NCI-H2227 (cell line): Measurements from ENCODE around the gene SIPA1.
"Not testable (repeated sequence)": the region's sequence is repeated elsewhere in the genome, so short reads cannot be mapped to it uniquely, and the experiment has no call there.

Experiments used
- DNase-seq: peaks from one replicate; lab custom pipeline; 2025; ENCODE audit not compliant: unreplicated experiment; lab: John Stamatoyannopoulos, UW

SIPA1 gene

DNA sequence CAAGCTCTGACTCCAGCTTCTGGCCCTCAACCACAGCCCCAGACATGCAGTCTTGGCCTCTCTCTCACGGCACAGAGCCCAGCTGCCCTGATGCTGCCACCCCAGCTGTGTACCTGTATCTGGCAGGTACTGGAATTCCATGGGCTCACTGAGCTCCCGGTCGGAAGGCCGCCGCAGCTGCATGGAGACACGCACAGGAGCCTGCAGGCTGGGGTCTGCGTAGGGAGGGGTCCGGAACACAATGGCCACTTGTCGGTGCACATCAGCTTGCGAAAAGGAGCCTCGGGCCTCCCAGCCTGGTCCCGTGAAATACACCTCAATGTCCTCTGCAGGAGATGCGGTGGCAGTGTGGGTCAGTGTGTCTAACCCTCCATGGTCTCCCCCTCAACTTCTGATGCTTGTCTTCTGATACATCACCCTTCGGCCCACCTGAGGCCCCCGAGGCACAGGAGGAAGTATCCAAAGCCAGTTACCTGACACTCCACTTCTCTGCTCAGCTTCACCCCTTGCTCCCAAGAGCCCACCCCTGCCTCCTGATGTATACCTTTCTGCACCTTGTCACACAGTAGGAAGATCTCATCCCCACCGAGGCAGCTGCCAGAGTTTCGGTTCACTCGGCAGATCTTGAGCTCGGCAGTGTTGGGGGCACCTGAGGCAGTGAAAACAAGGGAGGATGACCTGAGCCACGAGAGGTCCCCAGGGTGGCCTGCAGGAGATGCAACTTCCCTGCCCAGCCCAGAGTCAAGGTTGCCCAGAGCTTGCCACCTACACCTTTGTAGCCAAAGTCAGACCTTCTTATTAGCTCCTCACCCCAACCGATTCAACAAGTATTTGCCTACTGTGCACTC, 20.5 kb downstream of the SIPA1 start:
- no peak for DNase-seq

DNA sequence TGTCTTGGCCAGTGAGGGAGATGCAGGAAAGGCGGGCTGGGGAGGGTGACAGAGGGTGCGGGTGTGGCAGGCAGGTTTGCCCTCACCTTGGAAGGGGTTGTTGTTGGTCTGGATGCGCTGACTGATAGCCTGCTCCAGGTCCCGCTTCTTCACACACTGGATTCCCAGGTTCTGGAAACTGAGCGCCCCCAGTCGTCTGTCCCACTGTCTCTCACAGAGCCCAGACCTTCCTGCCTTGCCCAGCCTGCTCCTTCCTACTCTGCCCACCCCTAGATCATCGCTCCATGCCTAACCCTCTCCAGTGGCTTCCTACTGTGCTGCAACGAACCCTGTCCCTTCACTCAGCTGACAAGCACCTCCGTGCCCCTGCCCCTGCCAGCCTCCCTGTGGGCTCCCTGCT, 22.1 kb downstream of the SIPA1 start:
- no peak for DNase-seq

DNA sequence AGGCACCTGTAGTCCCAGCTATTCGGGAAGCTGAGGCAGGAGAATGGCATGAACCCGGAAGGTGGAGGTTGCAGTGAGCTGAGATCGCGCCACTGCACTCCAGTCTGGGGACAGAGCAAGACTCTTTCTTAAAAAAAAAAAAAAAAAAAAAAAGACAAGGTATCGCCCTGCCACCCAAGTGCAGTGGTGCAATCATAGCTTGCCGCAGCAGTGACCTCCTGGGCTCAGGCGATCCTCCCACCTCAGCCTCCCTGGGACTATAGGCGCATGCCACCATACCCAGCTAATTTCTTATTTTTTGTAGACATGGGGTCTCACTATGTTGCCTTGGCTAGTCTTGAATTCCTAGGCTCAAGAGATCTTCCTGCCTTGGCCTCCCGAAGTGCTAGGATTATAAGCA, 23.0 kb downstream of the SIPA1 start:
- DNase-seq = not testable (repeated sequence)

DNA sequence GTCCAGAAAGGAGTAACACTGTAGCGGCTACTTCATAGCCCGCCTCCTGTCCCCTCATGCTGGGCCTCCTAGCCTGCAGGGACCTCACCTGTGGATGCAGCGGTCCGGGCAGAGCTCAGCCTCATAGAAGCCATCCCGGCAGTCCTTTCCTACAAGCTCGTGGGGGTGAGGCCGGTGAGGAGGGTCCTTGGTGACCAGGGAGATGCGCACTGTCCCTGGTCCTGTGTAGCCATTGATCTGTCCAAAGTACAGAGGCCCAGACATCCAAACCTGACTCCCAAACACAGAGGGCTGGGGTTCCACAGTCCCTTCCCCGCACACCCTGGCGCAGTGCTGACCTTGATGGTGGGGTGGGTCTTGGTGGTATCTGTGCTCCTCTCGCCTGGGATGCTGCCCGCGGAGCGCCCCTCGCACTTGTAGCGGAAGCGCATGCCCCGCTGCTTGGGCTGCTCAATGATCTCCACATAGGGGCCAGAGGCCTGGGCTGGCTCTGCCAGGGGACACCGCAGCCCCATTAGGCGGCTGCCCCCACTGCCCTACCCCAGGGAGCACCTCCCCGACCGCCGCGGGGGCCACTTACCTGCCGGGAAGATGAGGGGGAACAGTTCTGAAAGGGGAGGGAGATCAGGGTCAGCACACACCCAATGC, 23.8 kb downstream of the SIPA1 start:
- peak; percentile 33 for DNase-seq

DNA sequence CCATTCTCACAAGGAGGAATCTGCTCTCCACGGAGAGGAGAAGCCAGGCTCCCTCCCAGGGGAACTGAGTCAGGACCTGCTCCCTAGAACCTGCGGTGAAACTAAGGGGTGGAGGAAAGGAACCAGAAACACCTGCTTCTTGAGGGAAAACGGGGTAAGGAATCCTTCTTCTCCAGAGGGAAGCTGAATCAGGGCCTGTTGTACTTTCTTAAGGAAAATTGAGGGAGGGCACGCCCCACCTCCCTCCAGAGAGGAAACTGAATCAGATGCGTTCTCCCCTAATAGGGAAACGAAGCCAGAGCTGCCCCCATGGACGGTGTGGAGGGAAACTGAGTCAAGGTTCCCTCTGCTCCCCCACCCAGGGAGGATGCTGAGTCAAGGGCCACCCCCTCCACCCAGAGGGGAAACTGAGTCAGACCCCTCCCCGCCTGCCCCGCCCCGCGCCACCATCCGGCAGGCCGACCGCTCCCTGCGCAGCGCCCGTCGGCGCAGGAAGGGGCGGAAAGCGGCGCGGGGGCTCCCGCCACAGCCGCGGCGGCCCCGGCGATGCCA, 24.4 kb downstream of the SIPA1 start:
- DNase-seq = no peak

DNA sequence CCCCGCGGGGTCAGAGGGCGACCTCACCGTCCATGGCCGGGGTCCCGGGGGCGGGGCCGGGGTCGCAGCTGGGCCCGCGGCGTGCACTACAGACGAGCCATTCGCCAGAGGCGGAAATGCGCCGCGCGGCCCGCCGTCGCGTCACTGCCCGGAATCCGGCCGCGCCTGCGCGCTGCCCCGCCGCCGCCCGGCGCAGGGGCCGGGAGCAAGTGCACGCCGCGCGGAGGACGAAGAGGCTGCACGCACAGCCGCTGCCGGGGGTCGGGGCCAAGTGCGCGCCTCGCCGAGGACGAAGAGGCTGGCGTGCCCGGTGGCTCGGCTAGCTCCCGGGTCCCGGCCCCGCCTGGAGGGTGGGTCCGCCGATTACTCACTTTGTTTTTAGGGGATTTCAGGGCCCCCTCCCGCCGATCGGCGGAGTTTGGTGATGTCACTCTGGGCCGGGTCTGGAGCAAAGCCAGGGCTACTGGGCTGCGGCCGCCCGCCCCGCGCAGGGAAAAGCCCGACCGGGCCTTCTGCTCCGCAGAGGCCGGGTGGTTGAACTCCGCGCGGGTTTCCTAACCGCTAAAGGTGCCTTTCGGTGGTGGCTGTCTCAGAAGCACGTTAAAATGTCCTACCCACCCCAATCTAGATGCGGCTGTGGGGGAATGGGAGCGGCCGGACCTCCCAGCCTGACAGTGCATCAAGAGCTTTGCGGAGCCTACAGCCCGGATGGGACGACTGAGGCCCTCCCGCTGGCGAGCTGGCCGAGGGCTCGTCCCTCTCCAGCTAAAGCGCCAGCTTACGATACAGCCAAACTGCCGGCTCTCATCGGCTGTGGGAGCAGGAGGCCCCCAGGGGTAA, 25.1 kb downstream of the SIPA1 start, which contains the start of gene RELA:
TSS of gene RELA (minus strand) at position 118 of the 840 bp plus-strand sequence. CDS start at position 34, 84 bp downstream.
- DNase-seq = peak; percentile 94

DNA sequence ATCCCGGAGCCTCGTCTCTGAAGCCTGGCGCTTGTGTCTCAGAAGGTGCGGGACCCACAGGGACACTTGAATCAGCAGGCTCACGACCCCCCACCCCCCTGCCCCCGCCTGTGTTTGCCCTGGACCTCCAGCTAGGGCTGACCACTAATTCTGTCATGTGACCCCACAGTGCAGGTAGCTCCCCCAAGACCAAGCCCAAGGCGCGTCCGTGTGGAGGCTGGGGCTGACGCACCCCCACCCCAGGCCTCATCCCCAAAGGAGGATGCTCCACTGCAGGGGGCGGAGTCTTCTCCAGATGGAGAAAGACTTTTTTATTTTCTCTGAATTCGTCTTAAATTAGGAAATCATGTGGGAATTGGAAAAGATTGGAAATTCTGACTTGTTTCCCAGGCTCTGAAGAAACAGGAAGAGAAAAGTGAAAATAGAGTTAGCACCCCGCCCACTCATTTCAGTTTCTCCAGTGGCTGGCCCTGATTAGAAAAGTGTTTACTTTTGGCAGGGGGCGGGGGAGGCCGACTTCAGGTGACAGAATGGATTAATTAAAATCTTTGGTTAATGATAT, 25.8 kb downstream of the SIPA1 start:
- DNase-seq = peak; percentile 56

DNA sequence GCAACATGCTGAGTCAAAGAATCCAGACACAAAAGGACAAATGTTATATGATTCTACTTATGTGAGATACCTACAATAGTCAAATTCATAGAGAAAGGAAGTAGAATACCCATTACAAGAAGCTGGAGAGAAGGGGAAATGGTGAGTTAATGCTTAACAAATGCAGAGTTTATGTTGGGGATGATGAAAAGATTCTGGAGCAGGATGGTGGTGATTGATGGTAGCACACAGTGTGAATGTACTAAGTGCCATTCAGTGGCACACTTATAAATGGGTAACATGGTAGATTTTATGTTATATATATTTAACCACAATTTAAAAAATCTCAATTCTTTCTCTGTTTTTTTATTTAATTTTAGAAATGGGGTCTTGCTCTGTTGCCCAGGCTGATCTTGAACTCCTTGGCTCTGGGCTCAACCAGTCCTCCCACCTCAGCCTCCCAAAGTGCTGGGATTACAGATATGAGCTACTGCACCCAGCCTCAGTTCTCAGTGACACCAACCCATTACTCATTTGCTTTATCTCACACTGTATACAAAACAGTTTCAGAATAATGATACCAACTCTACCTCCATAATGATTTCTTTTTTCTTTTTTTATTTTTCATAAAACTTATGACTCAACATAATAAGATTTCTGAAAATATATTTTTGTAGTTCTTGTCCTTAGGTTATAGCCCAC, 34.4 kb downstream of the SIPA1 start:
- DNase-seq = no peak

DNA sequence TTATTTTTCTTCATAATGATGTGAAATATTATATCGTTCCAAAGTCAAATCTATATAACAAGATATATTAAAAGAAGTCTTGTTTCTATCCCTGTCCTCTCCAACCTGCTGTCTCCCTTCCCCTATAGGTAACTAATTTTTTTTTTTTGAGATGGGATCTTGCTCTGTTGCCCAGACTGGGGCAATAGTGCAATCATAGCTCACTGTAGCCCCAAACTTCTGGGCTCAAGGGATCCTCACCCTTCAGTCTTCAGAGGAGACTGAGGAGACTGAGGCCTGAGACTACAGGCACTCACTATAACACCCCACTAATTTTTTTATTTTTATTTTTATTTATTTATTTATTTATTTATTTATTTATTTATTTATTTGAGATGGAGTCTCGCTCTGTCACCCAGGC, 35.1 kb downstream of the SIPA1 start:
- no peak for DNase-seq

DNA sequence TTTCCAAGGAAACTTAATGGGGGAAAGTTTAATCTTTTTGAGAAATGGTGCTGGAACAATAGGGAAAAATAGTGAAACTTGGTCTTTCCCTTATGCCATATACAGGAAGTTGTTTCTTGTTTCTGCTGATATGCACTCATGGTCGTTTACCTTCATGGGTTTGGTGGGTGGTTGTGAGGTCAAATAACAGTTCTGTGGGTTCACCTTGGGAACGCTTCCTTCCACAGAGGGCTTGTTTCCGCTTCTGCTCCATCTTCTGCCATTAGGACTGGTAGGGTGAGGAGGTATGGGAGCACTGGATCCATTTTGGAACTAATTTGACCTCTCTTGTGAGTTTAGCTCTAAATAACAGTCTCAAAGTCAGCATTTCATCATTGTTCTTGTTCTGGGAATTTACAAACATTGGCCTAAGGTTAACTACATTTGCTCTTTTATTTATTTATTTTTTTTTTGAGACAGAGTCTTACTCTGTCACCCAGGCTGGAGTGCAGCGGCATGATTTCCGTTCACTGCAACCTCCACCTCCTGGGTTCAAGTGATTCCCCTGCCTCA, 42.4 kb downstream of the SIPA1 start:
- DNase-seq = no peak

DNA sequence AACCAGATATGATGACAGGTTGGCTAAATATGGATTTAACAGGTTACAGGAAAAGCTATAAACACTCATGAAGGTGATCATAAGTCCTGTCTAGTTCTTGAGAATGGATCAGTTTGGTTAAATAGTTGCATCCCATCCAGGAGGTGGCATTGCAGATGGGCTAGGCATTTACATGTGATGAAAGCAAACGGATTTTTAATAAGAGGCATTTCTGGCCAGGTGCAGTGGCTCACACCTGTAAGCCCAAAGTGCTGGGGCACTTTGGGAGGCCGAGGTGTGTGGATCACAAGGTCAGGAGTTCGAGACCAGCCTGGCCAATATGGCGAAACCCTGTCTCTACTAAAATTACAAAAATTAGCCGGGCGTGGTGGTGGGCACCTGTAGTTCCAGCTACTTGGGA, 45.6 kb downstream of the SIPA1 start:
- not testable (repeated sequence) for DNase-seq

DNA sequence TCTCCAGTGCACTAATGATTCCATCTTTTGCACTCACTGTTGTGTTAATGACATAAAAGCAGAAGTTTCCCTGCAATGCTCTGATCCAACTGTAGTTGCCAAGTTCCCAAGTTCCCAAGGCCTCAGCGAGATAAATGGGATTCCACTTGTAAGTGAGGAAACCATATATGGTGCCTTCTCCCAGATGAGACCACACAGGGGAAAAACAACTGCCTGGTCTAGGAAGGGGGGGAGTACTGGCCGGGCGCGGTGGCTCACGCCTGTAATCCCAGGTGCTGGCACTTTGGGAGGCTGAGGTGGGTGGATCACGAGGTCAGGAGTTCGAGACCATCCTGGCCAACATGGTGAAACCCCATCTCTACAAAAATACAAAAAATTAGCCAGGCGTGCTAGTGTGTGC, 48.1 kb downstream of the SIPA1 start:
- DNase-seq = no peak

DNA sequence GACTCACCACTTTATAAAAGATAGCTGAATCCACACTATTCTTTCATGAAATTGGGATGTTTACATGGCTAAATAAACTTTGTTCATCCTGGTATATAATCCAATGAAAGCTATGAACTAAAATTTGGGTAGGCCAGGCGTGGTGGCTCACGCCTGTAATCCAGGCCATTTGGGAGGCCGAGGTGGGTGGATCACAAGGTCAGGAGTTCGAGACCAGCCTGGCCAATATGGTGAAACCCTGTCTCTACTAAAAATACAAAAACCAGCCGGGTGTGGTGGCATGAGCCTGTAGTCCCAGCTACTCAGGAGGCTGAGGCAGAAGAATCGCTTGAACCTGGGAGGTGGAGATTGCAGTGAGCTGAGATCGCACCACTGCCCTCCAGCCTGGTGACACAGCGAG, 53.9 kb downstream of the SIPA1 start:
- DNase-seq = not testable (repeated sequence)

DNA sequence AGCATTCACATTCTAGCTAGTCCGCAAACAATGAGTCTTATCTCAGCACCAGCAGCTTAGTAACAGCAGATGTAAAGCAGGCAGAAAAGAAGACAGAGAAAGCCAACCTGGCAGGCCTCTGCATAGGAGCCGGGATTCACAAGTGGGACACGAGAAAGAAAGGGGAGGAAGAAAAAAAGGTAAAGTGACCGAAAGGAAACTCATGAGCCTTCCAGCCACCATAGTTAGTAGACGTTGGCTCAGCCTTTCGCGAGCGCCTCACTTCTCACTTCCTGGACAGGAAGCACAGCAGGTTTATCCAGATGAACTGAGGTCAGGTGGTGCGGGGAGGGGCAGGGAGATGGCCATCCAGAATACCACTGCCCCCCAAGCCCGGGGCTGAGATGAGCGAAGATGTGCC, 54.5 kb downstream of the SIPA1 start:
- DNase-seq = no peak

DNA sequence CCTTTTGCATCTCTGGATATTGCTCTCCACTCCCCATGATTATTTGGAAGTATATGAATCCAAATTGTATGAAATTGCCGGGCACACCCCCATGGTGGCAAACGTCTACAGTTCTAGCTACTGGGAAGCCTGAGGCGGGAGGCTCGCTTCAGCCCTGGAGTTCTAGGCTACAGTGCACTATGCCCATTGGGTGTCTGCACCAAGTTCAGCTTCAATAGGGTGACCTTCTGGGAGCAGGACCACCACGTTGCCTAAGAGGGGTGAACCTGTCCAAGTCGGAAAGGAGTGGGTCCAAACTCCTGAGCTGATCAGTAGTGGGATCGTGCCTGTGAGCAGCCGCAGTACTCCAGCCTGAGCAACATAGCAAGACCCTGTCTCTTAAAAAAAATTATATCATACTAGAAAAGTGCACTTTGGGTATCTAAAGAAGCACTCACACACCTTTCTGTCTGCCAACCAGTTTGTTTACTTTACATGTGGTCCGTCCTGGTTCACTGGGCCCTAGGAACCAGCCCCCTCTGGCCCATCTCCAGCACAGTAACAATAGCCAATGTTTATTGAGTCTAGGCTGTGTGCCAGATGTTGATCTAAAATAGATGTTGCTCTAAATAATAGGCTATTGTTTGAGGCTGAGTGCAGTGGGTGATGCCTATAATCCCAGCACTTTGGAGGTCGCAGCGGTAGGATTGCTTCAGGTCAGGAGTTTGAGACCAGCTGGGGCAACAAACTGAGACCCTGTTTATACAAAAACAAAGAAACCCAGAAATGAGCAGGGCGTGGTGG, 57.7 kb downstream of the SIPA1 start:
- DNase-seq = peak; percentile 79

DNA sequence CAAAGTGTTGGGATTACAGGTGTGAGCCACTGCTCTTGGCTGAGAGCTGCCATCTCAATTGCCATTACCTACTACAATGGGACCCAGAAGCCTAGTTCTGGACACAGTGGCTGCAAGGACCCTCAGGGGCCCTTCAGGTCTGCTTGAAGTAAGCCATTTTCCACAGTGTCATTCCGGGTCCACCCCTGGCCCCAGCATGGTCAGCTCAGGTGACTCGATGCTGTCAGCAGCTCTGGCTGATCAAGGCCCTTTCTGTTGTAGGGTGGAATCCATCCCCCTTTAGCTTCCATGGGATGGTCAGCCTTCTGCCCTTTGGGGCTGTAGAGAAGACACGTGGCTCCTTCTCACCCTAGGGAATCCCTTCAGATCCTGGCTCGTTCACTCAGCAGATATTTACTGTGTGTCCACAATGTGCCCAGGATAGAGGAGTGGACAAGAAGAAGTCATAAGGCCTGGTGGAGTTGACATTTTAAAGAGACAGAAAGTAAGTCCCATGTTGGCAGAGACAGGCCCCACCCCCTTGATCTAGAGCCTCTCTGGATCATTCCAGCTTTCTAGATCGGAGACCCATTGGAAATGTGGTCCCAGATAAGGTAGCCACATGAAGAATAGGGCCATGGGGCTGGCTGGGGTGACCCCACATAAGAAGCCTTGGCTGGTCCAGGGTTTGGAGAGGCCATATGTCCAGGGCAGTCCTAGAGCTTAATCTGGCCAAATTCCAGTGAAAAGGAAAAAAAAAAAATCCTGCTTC, 59.1 kb downstream of the SIPA1 start:
- DNase-seq = no peak

DNA sequence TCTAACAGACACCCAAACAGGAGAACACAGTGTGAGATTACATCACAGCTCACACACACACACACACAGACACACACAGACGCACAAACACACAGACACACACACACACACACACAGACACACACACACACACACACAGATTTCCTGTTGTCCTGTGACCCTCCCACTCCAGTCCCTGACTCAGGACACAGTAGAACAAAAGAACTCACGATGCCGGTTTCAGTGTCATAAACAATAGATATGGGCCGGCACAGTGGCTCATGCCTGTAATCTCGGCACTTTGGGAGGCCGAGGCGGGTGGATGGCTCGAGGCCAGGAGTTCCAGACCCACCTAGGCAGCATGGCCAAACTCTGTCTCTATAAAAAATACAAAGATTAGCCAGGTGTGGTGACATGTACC, 60.3 kb downstream of the SIPA1 start:
- DNase-seq = no peak

DNA sequence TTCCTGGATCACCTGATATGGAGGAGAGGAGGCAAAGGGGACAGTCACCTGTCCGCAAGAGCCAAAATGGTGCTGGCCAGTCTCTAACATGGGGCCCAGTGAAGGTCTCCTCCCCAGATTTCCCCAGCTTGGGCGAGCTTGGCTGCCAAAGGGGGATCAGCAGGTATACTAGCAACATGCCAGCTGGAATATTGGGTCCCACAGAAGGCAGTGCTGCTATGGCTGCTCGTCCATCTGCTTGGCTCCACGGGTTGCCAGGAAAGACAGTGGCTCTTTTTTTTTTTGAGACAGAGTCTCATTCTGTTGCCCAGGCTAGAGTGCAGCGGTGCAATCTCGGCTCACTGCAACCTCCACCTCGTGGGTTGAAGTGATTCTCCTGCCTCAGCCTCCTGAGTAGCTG, 61.4 kb downstream of the SIPA1 start:
- DNase-seq = no peak

DNA sequence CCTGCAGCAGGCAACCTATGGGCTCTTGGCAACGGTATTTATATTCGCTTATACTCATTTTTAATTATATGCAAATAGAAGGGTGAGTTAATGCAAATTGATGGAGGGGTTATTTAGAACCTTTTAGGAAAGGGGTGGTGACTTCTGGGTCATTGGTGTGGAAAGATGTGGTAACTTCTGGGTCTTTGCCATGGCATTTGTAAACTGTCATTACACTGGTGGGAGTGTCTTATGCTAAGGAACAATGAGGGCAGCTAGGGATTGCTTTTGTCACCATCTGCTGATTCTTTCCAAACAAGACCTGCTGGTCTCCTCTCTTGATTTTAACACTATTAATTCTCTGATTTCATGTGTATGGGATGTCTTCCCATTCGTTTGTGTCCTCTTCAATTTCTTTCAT, 62.5 kb downstream of the SIPA1 start:
- no peak for DNase-seq
